CD14-positive monocyte (primary cell): ENCODE measurements around the gene TPRG1. TPM values are rescaled to one million over a fixed set of nuclear protein-coding genes. Genes with fewer than 3 reads are reported as not detected.

ENCODE experiments used
- DNase-seq, 3 donors: peaks; one replicate each; pipeline ENCODE4 v3.0.0-alpha.2; 2011 to 2022
- H2AFZ ChIP-seq: 2 replicates; pipeline ENCODE4 v1.6.0; 2012; ENCODE audit warnings: mild to moderate bottlenecking, low read depth, low read length, inconsistent platforms; ENCODE audit not compliant: insufficient read depth, poor library complexity, severe bottlenecking
- H3K27ac ChIP-seq, 2 donors: 1 replicate in 1 of 2; 2 replicates in 1 of 2; pipeline ENCODE4 v1.5.1; 2012 to 2013; ENCODE audit warnings: low read length in 2 of 2, control low read depth in 1 of 2, inconsistent platforms in 1 of 2, low read depth in 1 of 2, mild to moderate bottlenecking in 1 of 2
- H3K27me3 ChIP-seq, 2 donors: one replicate each; pipeline versions ENCODE4 v1.6.0 to v1.6.1; 2011 to 2013; ENCODE audit warnings: low read length in 2 of 2; ENCODE audit not compliant: control insufficient read depth in 2 of 2, insufficient read depth in 2 of 2
- H3K36me3 ChIP-seq, 2 donors: replicated peaks in 1 of 2; 1 replicate in 1 of 2; 2 replicates in 1 of 2; pipeline versions ENCODE4 v1.5.1 to v1.6.1; 2012 to 2013; ENCODE audit warnings: low read length in 2 of 2, control low read depth in 1 of 2, inconsistent platforms in 1 of 2, mild to moderate bottlenecking in 1 of 2; ENCODE audit not compliant: insufficient read depth in 2 of 2, control insufficient read depth in 1 of 2
- H3K4me1 ChIP-seq, 2 donors: 1 replicate in 1 of 2; 2 replicates in 1 of 2; pipeline versions ENCODE4 v1.5.1 to v1.6.1; 2012 to 2013; ENCODE audit warnings: low read length in 2 of 2, control low read depth in 1 of 2, inconsistent platforms in 1 of 2, mild to moderate bottlenecking in 1 of 2, moderate library complexity in 1 of 2; ENCODE audit not compliant: insufficient read depth in 2 of 2, control insufficient read depth in 1 of 2
- H3K4me2 ChIP-seq: replicated peaks from 2 replicates; pipeline ENCODE3; 2012; ENCODE audit warnings: low read length, moderate library complexity, mild to moderate bottlenecking; ENCODE audit not compliant: poor library complexity, severe bottlenecking; ENCODE audit errors: extremely low read depth
- H3K4me3 ChIP-seq, 3 experiments: fragments of 200-600 bp in 1 of 3; sonication (generic) in 1 of 3; replicated peaks in 1 of 3; 1 replicate in 2 of 3; 2 replicates in 1 of 3; pipeline ENCODE4 v1.5.1; 2011 to 2013; ENCODE audit warnings: low read length in 3 of 3, mild to moderate bottlenecking in 3 of 3, control low read depth in 2 of 3, low read depth in 2 of 3, inconsistent platforms in 1 of 3, moderate library complexity in 1 of 3
- H3K79me2 ChIP-seq: 2 replicates; pipeline ENCODE4 v1.6.0; 2012; ENCODE audit warnings: mild to moderate bottlenecking, control low read depth, inconsistent platforms, low read length, moderate library complexity; ENCODE audit not compliant: insufficient read depth
- H3K9ac ChIP-seq: 2 replicates; pipeline ENCODE4 v1.6.0; 2017; ENCODE audit warnings: low read length, mild to moderate bottlenecking; ENCODE audit not compliant: insufficient read depth, poor library complexity, severe bottlenecking
- H3K9me3 ChIP-seq, 2 donors: replicated peaks in 1 of 2; 1 replicate in 1 of 2; 2 replicates in 1 of 2; pipeline versions ENCODE4 v1.5.1 to v1.6.1; 2012 to 2013; ENCODE audit warnings: low read length in 2 of 2, control low read depth in 1 of 2; ENCODE audit not compliant: control insufficient read depth in 1 of 2, insufficient read depth in 1 of 2
- H4K20me1 ChIP-seq: 2 replicates; pipeline ENCODE4 v1.6.0; 2012; ENCODE audit warnings: mild to moderate bottlenecking, low read length, control low read depth, moderate library complexity; ENCODE audit not compliant: insufficient read depth
- H3K27ac Mint-ChIP-seq, 7 donors: one replicate each; pipeline ENCODE4 v1.8.0; 2020; ENCODE audit warnings: mild to moderate bottlenecking in 7 of 7, mixed read lengths in 7 of 7, moderate library complexity in 6 of 7, inconsistent platforms in 2 of 7
- H3K27me3 Mint-ChIP-seq, 3 donors: one replicate each; pipeline ENCODE4 v1.8.0; 2021 to 2022; ENCODE audit warnings: low read depth in 3 of 3, mild to moderate bottlenecking in 3 of 3, mixed read lengths in 3 of 3, moderate library complexity in 3 of 3, inconsistent platforms in 1 of 3
- H3K36me3 Mint-ChIP-seq, 2 donors: one replicate each; pipeline ENCODE4 v1.8.0; 2020; ENCODE audit warnings: mixed read lengths in 2 of 2, inconsistent platforms in 1 of 2, mild to moderate bottlenecking in 1 of 2
- H3K4me1 Mint-ChIP-seq: one replicate; pipeline ENCODE4 v1.8.0; 2020; ENCODE audit warnings: mild to moderate bottlenecking, mixed read lengths
- H3K4me3 Mint-ChIP-seq, 2 donors: one replicate each; pipeline ENCODE4 v1.8.0; 2020; ENCODE audit warnings: mild to moderate bottlenecking in 2 of 2, mixed read lengths in 2 of 2, moderate library complexity in 1 of 2
- H3K9me3 Mint-ChIP-seq, 7 donors: one replicate each; pipeline ENCODE4 v1.8.0; 2020 to 2022; ENCODE audit warnings: mixed read lengths in 7 of 7, mild to moderate bottlenecking in 6 of 7, moderate library complexity in 6 of 7, inconsistent platforms in 2 of 7
- CTCF ChIP-seq: fragments of 200-600 bp; IDR thresholded peaks from one replicate; pipeline ENCODE4 v1.8.0; 2022; ENCODE audit warnings: antibody characterized with exemption, mild to moderate bottlenecking
- WGBS: methylation state at CpG from one replicate; pipeline ENCODE4 v1.1.5; 2013; ENCODE audit warnings: missing lambda C conversion rate; ENCODE audit not compliant: insufficient coverage; 5-methylcytosine and 5-hydroxymethylcytosine counted together
- intact Hi-C, 2 donors: fragments of 100-400 bp; cut with micrococcal nuclease; formaldehyde crosslinking; loops; one replicate each; pipeline versions ENCODE4 v1.15.0 to v1.15.1; 2023
- polyA plus RNA-seq, 3 donors: library from polyadenylated mRNA; depleted of rRNA in 1 of 3; unstranded in 2 of 3; stranded (reverse) in 1 of 3; fragments of 300-500 nt in 2 of 3; fragments of >200 nt in 1 of 3; fragmentation: Illumina TruSeq in 2 of 3; gene quantifications; 1 replicate in 2 of 3; 2 replicates in 1 of 3; pipeline ENCODE4 v1.2.3, GENCODE V29; 2012 to 2021

Gene TPRG1
- polyA plus RNA-seq, 3 donors: 0.14 to 1.7 (median 0.55) TPM

GRCh38 chr3:189137416-189137815, 34.4 kb upstream of the TPRG1 start:
- Histone ChIP-seq H3K27ac (no peak overlapping the region), H3K9ac (no peak overlapping the region), H3K4me2 (no peak overlapping the region), H3K36me3 (no peaks in the 10 kb centered on the region), H2AFZ (no peak overlapping the region), H3K27me3 (peaks cover 0 to 2% of the 10 kb centered on the region in 2 donors), H3K79me2 (no peaks in the 10 kb centered on the region), H4K20me1 (no peaks in the 10 kb centered on the region), H3K4me1 (peaks cover 10% of the 10 kb centered on the region in 2 donors), H3K4me3 (no peak overlapping the region), H3K9me3 (no peaks in the 10 kb centered on the region)
- Mint-ChIP-seq H3K4me3 (no peak overlapping the region), H3K27me3 (peaks cover 0 to 2% (median 0%) of the 10 kb centered on the region in 3 donors), H3K9me3 (peaks cover 0 to 4% (median 0%) of the 10 kb centered on the region in 7 donors), H3K36me3 (peaks cover 4 to 8% of the 10 kb centered on the region in 2 donors), H3K4me1 (peaks cover 14% of the 10 kb centered on the region), H3K27ac (no peak overlapping the region)
- intact Hi-C loops: no loop called here
- WGBS: no CpG with 5 or more reads among the region's 4 CpGs
- DNase-seq: no peak
- TF ChIP-seq CTCF: no peak

- peaks cover 0 to 2% of the 10 kb centered on the region in 2 donors for H3K27me3 ChIP-seq
- H3K4me3 ChIP-seq: no peak overlapping the region
- no peaks in the 10 kb centered on the region for H3K9me3 Mint-ChIP-seq
- H3K4me1 ChIP-seq: peaks cover 7 to 8% of the 10 kb centered on the region in 2 donors
- H3K9ac ChIP-seq: no peak overlapping the region
- 98% methylated on average over 9 of the region's 9 CpGs for WGBS
- no peak for TF ChIP-seq CTCF
- peaks cover 4% of the 10 kb centered on the region in 2 donors for H3K36me3 Mint-ChIP-seq
- no peaks in the 10 kb centered on the region for H3K79me2 ChIP-seq
- H3K27ac Mint-ChIP-seq: no peak overlapping the region
- intact Hi-C loops: no loop called here
- peaks cover 10% of the 10 kb centered on the region for H3K4me1 Mint-ChIP-seq
- H3K4me3 Mint-ChIP-seq: no peak overlapping the region
- no peaks in the 10 kb centered on the region for H3K9me3 ChIP-seq
- DNase-seq: no peak
- no peak overlapping the region for H3K4me2 ChIP-seq
- peaks cover 0 to 2% (median 0%) of the 10 kb centered on the region in 3 donors for H3K27me3 Mint-ChIP-seq
- H3K27ac ChIP-seq: no peak overlapping the region
- H2AFZ ChIP-seq: no peak overlapping the region
- H4K20me1 ChIP-seq: no peaks in the 10 kb centered on the region
- no peaks in the 10 kb centered on the region for H3K36me3 ChIP-seq
These were observed 32.7 kb upstream of the TPRG1 start for GRCh38 chr3:189138901-189139610.
